GM12878 (cell line): ENCODE data around the gene BANP. TPM values are rescaled to one million over a fixed set of nuclear protein-coding genes. Genes with fewer than 3 reads are reported as not detected.

Experiments used
- ATAC-seq: fragments of 200-7000 bp; cut with Tn5 transposase; 3 replicates; pipeline ENCODE4 v1.9.1; 2020; ENCODE audit warnings: mild to moderate bottlenecking, moderate library complexity
- BruUV-seq: library from RNA; stranded (reverse); fragments of 400-500 nt; replicated peaks from 2 replicates; lab custom pipeline; 2021; lab: Mats Ljungman, UMichigan
- CTCF ChIA-PET: fragments of 300-600 bp; sonication (Branson Sonifier 250); formaldehyde crosslinking; extraction: SDS; loops from one replicate; lab custom pipeline; 2021; ENCODE audit warnings: inconsistent platforms; lab: Yijun Ruan, JAX
- POLR2A ChIA-PET: fragments of 350-600 bp; formaldehyde crosslinking; extraction: SDS; loops from one replicate; lab custom pipeline; 2021; ENCODE audit warnings: inconsistent platforms; lab: Charles Lee
- RAD21 ChIA-PET: fragments of 300-600 bp; sonication (Branson Sonifier 250); formaldehyde crosslinking; loops from one replicate; lab custom pipeline; 2023; ENCODE audit warnings: antibody characterized with exemption; ENCODE audit not compliant: unreplicated experiment; lab: Charles Lee
- SMC1A ChIA-PET: fragments of 300-600 bp; sonication (Branson Sonifier 250); formaldehyde crosslinking; loops from one replicate; lab custom pipeline; 2023; ENCODE audit not compliant: unreplicated experiment, uncharacterized antibody; lab: Charles Lee
- DNase-seq: peaks from one replicate; pipeline ENCODE4 v3.0.0-alpha.2; 2011; ENCODE audit warnings: low read depth, low spot score
- FAIRE-seq: peaks from 3 replicates; lab custom pipeline; 2011; peaks lifted over from hg19 to GRCh38; lab: Jason Lieb, UNC
- H2AFZ ChIP-seq: 2 replicates; pipeline ENCODE4 v1.6.0; 2011; ENCODE audit warnings: low read depth, low read length, control low read depth; ENCODE audit not compliant: control insufficient read depth
- H3K27ac ChIP-seq: 2 replicates; pipeline ENCODE4 v1.5.1; 2011; ENCODE audit warnings: control low read depth; ENCODE audit not compliant: control insufficient read depth, insufficient read depth
- H3K27me3 ChIP-seq, 2 experiments: replicated peaks in 1 of 2; 2 replicates each; pipeline versions ENCODE4 v1.6.0 to v1.6.1; 2011; ENCODE audit warnings: low read length in 1 of 2; ENCODE audit not compliant: control insufficient read depth in 2 of 2, insufficient read depth in 2 of 2
- H3K36me3 ChIP-seq, 2 experiments: 2 replicates each; pipeline ENCODE4 v1.5.1; 2011; ENCODE audit warnings: low read length in 1 of 2; ENCODE audit not compliant: control insufficient read depth in 2 of 2, insufficient read depth in 2 of 2
- H3K4me1 ChIP-seq: 2 replicates; pipeline ENCODE4 v1.6.1; 2011; ENCODE audit warnings: mild to moderate bottlenecking, low read length, moderate library complexity, mixed read lengths; ENCODE audit not compliant: control insufficient read depth, insufficient read depth
- H3K4me2 ChIP-seq: 2 replicates; pipeline ENCODE4 v1.6.0; 2011; ENCODE audit warnings: control low read depth; ENCODE audit not compliant: control insufficient read depth, insufficient read depth
- H3K4me3 ChIP-seq: fragments of 200-600 bp; sonication (generic); 2 replicates; pipeline ENCODE4 v1.5.1; 2016
- H3K79me2 ChIP-seq: 2 replicates; pipeline ENCODE4 v1.6.0; 2011; ENCODE audit warnings: low read length; ENCODE audit not compliant: control insufficient read depth, insufficient read depth
- H3K9ac ChIP-seq: 2 replicates; pipeline ENCODE4 v1.8.0; 2011; ENCODE audit warnings: low read length, control low read depth, mixed read lengths; ENCODE audit not compliant: control insufficient read depth, insufficient read depth
- H3K9me3 ChIP-seq: replicated peaks from 3 replicates; pipeline ENCODE4 v1.5.1; 2011; ENCODE audit warnings: mild to moderate bottlenecking, low read length; ENCODE audit not compliant: control insufficient read depth, insufficient read depth
- H4K20me1 ChIP-seq: 2 replicates; pipeline ENCODE4 v1.6.0; 2011; ENCODE audit not compliant: control insufficient read depth, insufficient read depth
- ATF2 ChIP-seq: IDR thresholded peaks from 2 replicates; pipeline ENCODE4 v1.6.1; 2012; ENCODE audit warnings: low read length, inconsistent platforms
- FOXK2 ChIP-seq: fragments of 450-650 bp; IDR thresholded peaks from 2 replicates; pipeline ENCODE4 v1.6.1; 2017; ENCODE audit warnings: mild to moderate bottlenecking, moderate library complexity
- HDGF ChIP-seq: fragments of 450-650 bp; IDR thresholded peaks from 2 replicates; pipeline ENCODE4 v1.6.1; 2016; ENCODE audit warnings: antibody characterized with exemption
- IRF4 ChIP-seq: IDR thresholded peaks from 2 replicates; pipeline ENCODE4 v1.6.1; 2011; ENCODE audit warnings: low read depth, low read length
- JUND ChIP-seq: IDR thresholded peaks from 2 replicates; pipeline ENCODE4 v1.6.1; 2012; ENCODE audit warnings: low read depth, mild to moderate bottlenecking, low read length, improper control_type of control experiment, moderate library complexity
- NKRF ChIP-seq: fragments of 450-650 bp; conservative IDR thresholded peaks from 2 replicates; pipeline ENCODE4 v1.6.1; 2017; ENCODE audit warnings: mild to moderate bottlenecking, moderate library complexity
- POLR2A ChIP-seq: IDR thresholded peaks from 2 replicates; pipeline ENCODE4 v1.6.1; 2011; ENCODE audit warnings: low read depth, mild to moderate bottlenecking, low read length
- WGBS: methylation state at CpG from one replicate; pipeline ENCODE4 v1.1.6; 2016; ENCODE audit warnings: low lambda C conversion rate; ENCODE audit not compliant: insufficient replicate concordance, insufficient coverage; ENCODE audit errors: missing lambda C conversion rate; 5-methylcytosine and 5-hydroxymethylcytosine counted together
- in situ Hi-C: fragments of 300-500 bp; cut with MboI; formaldehyde crosslinking; loops from 9 replicates; pipeline ENCODE4 v1.14.3; 2018; ENCODE audit warnings: mixed read lengths
- intact Hi-C: fragments of 100-400 bp; cut with micrococcal nuclease; formaldehyde crosslinking; loops from one replicate; pipeline ENCODE4 v1.14.2; 2022; ENCODE audit not compliant: unreplicated experiment
- polyA plus RNA-seq, 11 experiments: library from polyadenylated mRNA; depleted of rRNA in 4 of 11; unstranded in 6 of 11; stranded (reverse) in 5 of 11; fragments of >200 nt; fragmentation: Nextera tagmentation in 4 of 11; fragmentation: Illumina TruSeq in 1 of 11; extraction: Ambion mirVana in 4 of 11; extraction: Trizol in 1 of 11; gene quantifications; 1 replicate in 1 of 11; 2 replicates in 10 of 11; pipeline versions ENCODE4 v1.2.1 to v1.2.3, GENCODE V29; 2011 to 2016; ENCODE audit warnings: inconsistent platforms in 2 of 11, missing spikeins in 2 of 11, low read depth in 1 of 11
- total RNA-seq, 4 experiments: library from RNA; depleted of rRNA in 3 of 4; stranded (reverse); fragments of >200 nt in 3 of 4; fragmentation: Illumina TruSeq in 1 of 4; extraction: Trizol in 1 of 4; gene quantifications; 2 replicates each; pipeline versions ENCODE4 v1.2.1 to v1.2.3, GENCODE V29; 2013 to 2021
- TF ChIP-seq, protein P1 (sequence below): fragments of 450-650 bp; formaldehyde crosslinking; IDR thresholded peaks from 2 replicates; pipeline ENCODE4 v1.5.0; 2022; ENCODE audit warnings: mild to moderate bottlenecking, missing genetic modification characterization

Gene BANP
- total and polyA plus RNA-seq, 10 of the 15 experiments (the other 5 are each of a cell fraction or from before 2014, with no cell fraction given) = 3.9 to 21.9 (median 12.2) TPM

- SMC1A ChIA-PET = no interaction called here
These were observed 101.4 kb downstream of the BANP start for GRCh38 chr16:88052661-88053060.

More at GRCh38 chr16:88052661-88053060, 101.4 kb downstream of the BANP start:
- Histone ChIP-seq H3K9ac (no peak overlapping the region), H3K4me3 (no peak overlapping the region), H3K4me2 (no peak overlapping the region), H3K27ac (no peak overlapping the region), H3K4me1 (no peaks in the 10 kb centered on the region), H3K36me3 (peaks cover 2 to 6% of the 10 kb centered on the region in 2 experiments; a peak in 3 of 4 replicates), H4K20me1 (no peaks in the 10 kb centered on the region), H3K27me3 (no peaks in the 10 kb centered on the region), H3K9me3 (no peaks in the 10 kb centered on the region; the same call in 2 of the 3 replicates), H3K79me2 (no peaks in the 10 kb centered on the region), H2AFZ (no peak overlapping the region)
- in situ Hi-C loops = no loop called here
- BruUV-seq = no TSS peak
- TF ChIP-seq IRF4 (no peak), POLR2A (no peak), JUND (no peak), NKRF (no peak), HDGF (peak; percentile 43; the same call in 1 of the 2 replicates), ATF2 (no peak), FOXK2 (peak; percentile 35; the same call in 1 of the 2 replicates)
- TF ChIP-seq, protein P1, sequence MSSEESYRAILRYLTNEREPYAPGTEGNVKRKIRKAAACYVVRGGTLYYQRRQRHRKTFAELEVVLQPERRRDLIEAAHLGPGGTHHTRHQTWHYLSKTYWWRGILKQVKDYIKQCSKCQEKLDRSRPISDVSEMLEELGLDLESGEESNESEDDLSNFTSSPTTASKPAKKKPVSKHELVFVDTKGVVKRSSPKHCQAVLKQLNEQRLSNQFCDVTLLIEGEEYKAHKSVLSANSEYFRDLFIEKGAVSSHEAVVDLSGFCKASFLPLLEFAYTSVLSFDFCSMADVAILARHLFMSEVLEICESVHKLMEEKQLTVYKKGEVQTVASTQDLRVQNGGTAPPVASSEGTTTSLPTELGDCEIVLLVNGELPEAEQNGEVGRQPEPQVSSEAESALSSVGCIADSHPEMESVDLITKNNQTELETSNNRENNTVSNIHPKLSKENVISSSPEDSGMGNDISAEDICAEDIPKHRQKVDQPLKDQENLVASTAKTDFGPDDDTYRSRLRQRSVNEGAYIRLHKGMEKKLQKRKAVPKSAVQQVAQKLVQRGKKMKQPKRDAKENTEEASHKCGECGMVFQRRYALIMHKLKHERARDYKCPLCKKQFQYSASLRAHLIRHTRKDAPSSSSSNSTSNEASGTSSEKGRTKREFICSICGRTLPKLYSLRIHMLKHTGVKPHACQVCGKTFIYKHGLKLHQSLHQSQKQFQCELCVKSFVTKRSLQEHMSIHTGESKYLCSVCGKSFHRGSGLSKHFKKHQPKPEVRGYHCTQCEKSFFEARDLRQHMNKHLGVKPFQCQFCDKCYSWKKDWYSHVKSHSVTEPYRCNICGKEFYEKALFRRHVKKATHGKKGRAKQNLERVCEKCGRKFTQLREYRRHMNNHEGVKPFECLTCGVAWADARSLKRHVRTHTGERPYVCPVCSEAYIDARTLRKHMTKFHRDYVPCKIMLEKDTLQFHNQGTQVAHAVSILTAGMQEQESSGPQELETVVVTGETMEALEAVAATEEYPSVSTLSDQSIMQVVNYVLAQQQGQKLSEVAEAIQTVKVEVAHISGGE = no peak
- DNase-seq (no peak), FAIRE-seq (no peak), ATAC-seq (no peak)
- intact Hi-C loops = no loop called here
- ChIA-PET CTCF (no interaction called here), RAD21 (no interaction called here), POLR2A (no interaction called here)
- WGBS = 89% methylated on average over 2 of the region's 2 CpGs
